Kidney (tissue), 14 donors: ENCODE data around the gene ANGEL2. TPM values are rescaled to one million over a fixed set of nuclear protein-coding genes. Genes with fewer than 3 reads are reported as not detected.

ENCODE experiments used
- DNase-seq, 5 donors: peaks; one replicate each; pipeline ENCODE4 v3.0.0-alpha.2; 2013 to 2020
- FAIRE-seq: peaks from 2 replicates; lab custom pipeline; 2012; peaks lifted over from hg19 to GRCh38; lab: Jason Lieb, UNC
- H3K27ac ChIP-seq, 2 donors: one replicate each; pipeline ENCODE4 v1.7.0; 2013; ENCODE audit warnings: low read depth in 2 of 2, low read length in 2 of 2, inconsistent platforms in 1 of 2
- H3K27me3 ChIP-seq: one replicate; pipeline ENCODE4 v1.7.1; 2013; ENCODE audit warnings: low read length, inconsistent platforms; ENCODE audit not compliant: control insufficient read depth, insufficient read depth
- H3K36me3 ChIP-seq, 3 donors: one replicate each; pipeline versions ENCODE4 v1.7.0 to v1.7.1; 2013; ENCODE audit warnings: low read length in 3 of 3, control low read depth in 1 of 3, inconsistent platforms in 1 of 3; ENCODE audit not compliant: insufficient read depth in 3 of 3, control insufficient read depth in 2 of 3
- H3K4me1 ChIP-seq, 3 donors: one replicate each; pipeline versions ENCODE4 v1.7.0 to v1.7.1; 2013; ENCODE audit warnings: low read length in 3 of 3, inconsistent platforms in 1 of 3, low read depth in 1 of 3; ENCODE audit not compliant: control insufficient read depth in 2 of 3, insufficient read depth in 2 of 3
- H3K4me3 ChIP-seq, 3 donors: one replicate each; pipeline versions ENCODE4 v1.7.0 to v1.8.1; 2013; ENCODE audit warnings: low read length in 3 of 3, control low read depth in 1 of 3, inconsistent platforms in 1 of 3
- H3K9ac ChIP-seq, 3 donors: one replicate each; pipeline versions ENCODE4 v1.7.0 to v1.7.1; 2013; ENCODE audit warnings: low read length in 3 of 3, control low read depth in 1 of 3, inconsistent platforms in 1 of 3
- H3K9me3 ChIP-seq, 3 donors: one replicate each; pipeline versions ENCODE4 v1.7.0 to v1.7.1; 2013; ENCODE audit warnings: low read length in 3 of 3, control low read depth in 1 of 3, inconsistent platforms in 1 of 3; ENCODE audit not compliant: control insufficient read depth in 2 of 3, insufficient read depth in 1 of 3
- intact Hi-C: fragments of 100-400 bp; cut with DNase I; formaldehyde crosslinking; loops from one replicate; pipeline ENCODE4 v1.11.1; 2022
- polyA plus RNA-seq: library from polyadenylated mRNA; stranded (reverse); fragments of 350-450 nt; fragmentation: Illumina TruSeq; extraction: RNeasy Lipid Tissue Mini Kit (QIAGEN cat#74804); gene quantifications from one replicate; pipeline ENCODE4 v1.2.3, GENCODE V29; 2014; ENCODE audit warnings: low read depth, low replicate concordance; ENCODE audit not compliant: insufficient read depth
- total RNA-seq: library from RNA; stranded (reverse); fragmentation: NEBNext Ultra II Directional; extraction: Animal tissue kit (Norgen Biotek cat#: 25700); gene quantifications from one replicate; pipeline ENCODE4 v1.2.1, GENCODE V29; 2021
- TF ChIP-seq, protein P1 (sequence below): IDR thresholded peaks from 3 replicates; pipeline ENCODE4 v1.5.1; 2012; ENCODE audit warnings: mild to moderate bottlenecking, moderate library complexity, borderline replicate concordance; ENCODE audit not compliant: insufficient read depth; ENCODE audit errors: extremely low read depth
- donor health status: control.
- donor health status: control.
- donor health status: control.
- donor health status: control.
- donor health status: control.
- donor health status: DM: yes; HTN: yes; CAD: no.
- donor health status: Normal renal cell carcinoma (clear cell type).

The ANGEL2 gene
- total and polyA plus RNA-seq, 2 donors from 2014 or later = 11.0 to 38.6 TPM

GRCh38 chr1:212981571-212982328 is 33.9 kb downstream of the ANGEL2 start:
- H3K9ac ChIP-seq = no peak overlapping the region
- H3K9me3 ChIP-seq = no peaks in the 10 kb centered on the region
- TF ChIP-seq, protein P1, sequence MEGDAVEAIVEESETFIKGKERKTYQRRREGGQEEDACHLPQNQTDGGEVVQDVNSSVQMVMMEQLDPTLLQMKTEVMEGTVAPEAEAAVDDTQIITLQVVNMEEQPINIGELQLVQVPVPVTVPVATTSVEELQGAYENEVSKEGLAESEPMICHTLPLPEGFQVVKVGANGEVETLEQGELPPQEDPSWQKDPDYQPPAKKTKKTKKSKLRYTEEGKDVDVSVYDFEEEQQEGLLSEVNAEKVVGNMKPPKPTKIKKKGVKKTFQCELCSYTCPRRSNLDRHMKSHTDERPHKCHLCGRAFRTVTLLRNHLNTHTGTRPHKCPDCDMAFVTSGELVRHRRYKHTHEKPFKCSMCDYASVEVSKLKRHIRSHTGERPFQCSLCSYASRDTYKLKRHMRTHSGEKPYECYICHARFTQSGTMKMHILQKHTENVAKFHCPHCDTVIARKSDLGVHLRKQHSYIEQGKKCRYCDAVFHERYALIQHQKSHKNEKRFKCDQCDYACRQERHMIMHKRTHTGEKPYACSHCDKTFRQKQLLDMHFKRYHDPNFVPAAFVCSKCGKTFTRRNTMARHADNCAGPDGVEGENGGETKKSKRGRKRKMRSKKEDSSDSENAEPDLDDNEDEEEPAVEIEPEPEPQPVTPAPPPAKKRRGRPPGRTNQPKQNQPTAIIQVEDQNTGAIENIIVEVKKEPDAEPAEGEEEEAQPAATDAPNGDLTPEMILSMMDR = no peak
- intact Hi-C loops = no loop called here
- H3K4me1 ChIP-seq = peaks cover 0 to 3% (median 0%) of the 10 kb centered on the region in 3 donors
- FAIRE-seq (no peak), DNase-seq (peak in 1 of 5 donors; percentile 14)
- no peak overlapping the region for H3K4me3 ChIP-seq
- no peak overlapping the region for H3K27ac ChIP-seq
- no peaks in the 10 kb centered on the region for H3K27me3 ChIP-seq
- H3K36me3 ChIP-seq = no peaks in the 10 kb centered on the region

DNA sequence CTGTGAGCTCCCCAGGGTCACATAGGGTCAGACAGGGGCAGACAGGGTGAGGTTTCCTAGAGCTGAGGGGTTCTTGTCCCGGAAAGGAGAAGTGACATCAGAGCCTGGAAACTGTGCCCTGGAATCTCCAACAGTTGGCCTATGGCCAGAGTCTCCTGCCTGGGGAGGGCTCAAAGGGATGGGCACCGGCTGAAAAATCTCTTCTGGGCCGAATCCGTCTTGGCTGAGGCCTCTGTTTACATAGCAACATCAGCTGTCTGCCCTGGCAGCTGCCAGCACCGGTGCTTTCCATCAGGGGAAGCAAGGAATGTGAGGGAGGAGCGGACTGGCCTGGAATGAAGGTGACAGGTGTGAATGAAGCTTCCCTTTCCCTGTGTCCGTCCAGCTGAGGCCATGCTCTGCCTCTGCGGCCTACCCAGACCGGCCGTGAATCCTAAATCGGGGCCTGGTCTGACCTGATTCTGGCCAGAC is 34.6 kb downstream of the ANGEL2 start:
- FAIRE-seq = no peak
- Histone ChIP-seq H3K9ac (no peak overlapping the region), H3K4me3 (no peak overlapping the region), H3K27ac (no peak overlapping the region), H3K4me1 (peaks cover 0 to 3% (median 0%) of the 10 kb centered on the region in 3 donors), H3K9me3 (no peaks in the 10 kb centered on the region), H3K27me3 (no peaks in the 10 kb centered on the region), H3K36me3 (no peaks in the 10 kb centered on the region)
- TF ChIP-seq, protein P1 = no peak
- DNase-seq = peak; percentile 75 to 85 (median 79)
- intact Hi-C loops = no loop called here

DNA sequence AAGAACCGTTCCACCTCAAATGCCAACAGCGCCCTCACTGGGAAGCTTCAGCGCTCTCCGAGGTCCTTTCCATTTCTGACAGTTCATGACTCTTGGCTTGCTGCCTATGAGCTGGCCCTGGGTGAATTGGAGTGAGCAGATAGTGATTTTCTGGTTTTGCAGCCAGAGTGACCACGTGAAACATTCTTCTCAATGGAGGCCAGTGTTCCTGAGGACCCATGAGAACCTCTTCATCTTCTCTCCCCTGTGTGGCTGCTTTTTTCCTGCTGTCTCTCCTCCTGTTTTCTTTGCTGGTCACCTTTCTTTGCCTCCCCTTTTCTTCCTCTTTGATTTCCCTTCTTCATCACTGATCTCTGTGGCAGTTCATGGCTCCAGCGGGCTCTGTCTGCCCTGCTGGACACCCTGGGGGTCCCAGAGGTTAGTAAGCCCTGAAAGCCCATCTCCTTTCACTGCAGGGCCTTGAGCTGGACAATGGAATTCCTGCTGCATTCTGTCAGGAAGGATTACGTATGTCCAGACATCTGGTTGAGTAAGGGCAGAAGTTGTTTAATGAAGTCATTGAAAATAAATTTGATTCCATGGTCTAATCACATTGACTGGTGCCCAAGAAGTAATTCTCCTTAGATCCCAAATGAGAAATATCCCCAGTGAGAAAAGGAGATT is 35.4 kb downstream of the ANGEL2 start:
- H3K4me1 ChIP-seq = peaks cover 0 to 3% (median 0%) of the 10 kb centered on the region in 3 donors
- H3K4me3 ChIP-seq = no peak overlapping the region
- no peak overlapping the region for H3K9ac ChIP-seq
- H3K27ac ChIP-seq = no peak overlapping the region
- DNase-seq = peak in 1 of 5 donors; percentile 22
- H3K9me3 ChIP-seq = no peaks in the 10 kb centered on the region
- TF ChIP-seq, protein P1 = no peak
- H3K27me3 ChIP-seq = no peaks in the 10 kb centered on the region
- FAIRE-seq = no peak
- intact Hi-C loops = no loop called here
- H3K36me3 ChIP-seq = no peaks in the 10 kb centered on the region
